ENCODE data around the gene SMARCAL1. TPM values are rescaled to one million over a fixed set of nuclear protein-coding genes. Genes with fewer than 3 reads are reported as not detected.

The SMARCAL1 gene
- total RNA-seq, 1 experiment from 2014 or later: 20.9 TPM

DNA sequence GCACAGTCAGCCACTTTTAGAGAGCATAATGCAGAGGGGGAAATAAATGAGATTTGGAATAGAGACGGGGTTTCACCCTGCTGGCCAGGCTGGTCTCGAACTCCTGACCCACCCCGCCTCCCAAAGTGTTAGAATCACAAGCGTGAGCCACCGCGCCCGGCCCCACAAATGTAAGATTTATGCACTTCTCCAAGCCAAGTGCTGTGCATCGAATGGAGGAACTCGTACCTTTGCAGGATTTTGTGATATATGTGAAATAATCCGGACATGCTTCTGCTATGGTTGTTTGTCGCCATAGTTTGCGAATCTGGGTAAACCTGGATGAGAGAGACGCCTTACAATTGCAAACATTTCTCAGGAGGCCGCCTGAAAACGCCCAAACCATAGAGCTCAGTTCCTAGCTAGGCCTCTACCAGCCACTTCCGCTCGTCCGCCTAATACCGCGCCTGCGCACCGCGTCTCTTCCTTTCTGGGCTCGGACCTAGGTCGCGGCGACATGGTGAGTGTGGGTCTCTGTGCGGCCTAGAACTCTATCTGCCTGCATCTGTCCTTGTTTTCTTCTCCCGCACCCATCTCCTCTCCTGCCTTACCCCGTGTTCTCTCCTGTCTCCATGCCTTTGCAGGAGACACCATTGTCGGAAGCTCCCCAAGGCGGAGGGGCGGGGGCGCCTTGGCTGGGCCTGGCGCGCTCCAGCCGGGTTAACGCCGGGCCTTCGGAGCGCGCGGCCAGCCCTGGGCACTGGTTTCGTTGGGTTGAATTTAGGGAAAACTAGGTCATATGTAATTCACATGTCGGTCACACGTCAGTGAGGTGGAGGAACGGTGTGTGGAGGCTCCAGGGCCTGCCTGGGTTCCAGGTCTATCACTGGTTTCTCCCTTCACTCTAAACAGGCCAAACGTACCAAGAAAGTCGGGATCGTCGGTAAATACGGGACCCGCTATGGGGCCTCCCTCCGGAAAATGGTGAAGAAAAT, 86.4 kb downstream of the SMARCAL1 start, which contains the start of gene RPL37A (continued):
- TF ChIP-seq NFE2L1 (CRISPR knock-in tag; IDR thresholded peaks at IDR 0.05) (peak; percentile 83), TCF7 (CRISPR knock-in tag; IDR thresholded peaks at IDR 0.05; ENCODE audit: low read depth) (peak; percentile 27; the same call in 1 of the 2 replicates), TEAD1 (CRISPR knock-in tag; IDR thresholded peaks at IDR 0.05) (peak; percentile 85), TEAD4 (CRISPR knock-in tag; IDR thresholded peaks at IDR 0.05) (0 out of 2 replicates have a peak, but pooled peaks have one; percentile 75), NR1H2 (CRISPR knock-in tag; IDR thresholded peaks at IDR 0.05) (no peak), ZNF317 (CRISPR knock-in tag; IDR thresholded peaks at IDR 0.05; ENCODE audit: borderline replicate concordance, low read depth) (peak; percentile 52), SP1 (CRISPR knock-in tag; conservative IDR thresholded peaks at IDR 0.05) (peak; percentile 50; the same call in 1 of the 2 replicates), ETV6 (CRISPR knock-in tag; IDR thresholded peaks at IDR 0.05) (peak; percentile 94), JAZF1 (CRISPR knock-in tag; IDR thresholded peaks at IDR 0.05) (no peak)
- TF ChIP-seq, protein P1, sequence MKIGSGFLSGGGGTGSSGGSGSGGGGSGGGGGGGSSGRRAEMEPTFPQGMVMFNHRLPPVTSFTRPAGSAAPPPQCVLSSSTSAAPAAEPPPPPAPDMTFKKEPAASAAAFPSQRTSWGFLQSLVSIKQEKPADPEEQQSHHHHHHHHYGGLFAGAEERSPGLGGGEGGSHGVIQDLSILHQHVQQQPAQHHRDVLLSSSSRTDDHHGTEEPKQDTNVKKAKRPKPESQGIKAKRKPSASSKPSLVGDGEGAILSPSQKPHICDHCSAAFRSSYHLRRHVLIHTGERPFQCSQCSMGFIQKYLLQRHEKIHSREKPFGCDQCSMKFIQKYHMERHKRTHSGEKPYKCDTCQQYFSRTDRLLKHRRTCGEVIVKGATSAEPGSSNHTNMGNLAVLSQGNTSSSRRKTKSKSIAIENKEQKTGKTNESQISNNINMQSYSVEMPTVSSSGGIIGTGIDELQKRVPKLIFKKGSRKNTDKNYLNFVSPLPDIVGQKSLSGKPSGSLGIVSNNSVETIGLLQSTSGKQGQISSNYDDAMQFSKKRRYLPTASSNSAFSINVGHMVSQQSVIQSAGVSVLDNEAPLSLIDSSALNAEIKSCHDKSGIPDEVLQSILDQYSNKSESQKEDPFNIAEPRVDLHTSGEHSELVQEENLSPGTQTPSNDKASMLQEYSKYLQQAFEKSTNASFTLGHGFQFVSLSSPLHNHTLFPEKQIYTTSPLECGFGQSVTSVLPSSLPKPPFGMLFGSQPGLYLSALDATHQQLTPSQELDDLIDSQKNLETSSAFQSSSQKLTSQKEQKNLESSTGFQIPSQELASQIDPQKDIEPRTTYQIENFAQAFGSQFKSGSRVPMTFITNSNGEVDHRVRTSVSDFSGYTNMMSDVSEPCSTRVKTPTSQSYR (CRISPR knock-in tag; IDR thresholded peaks at IDR 0.05): peak; percentile 44; the same call in 1 of the 2 replicates
- TF ChIP-seq, protein P2, sequence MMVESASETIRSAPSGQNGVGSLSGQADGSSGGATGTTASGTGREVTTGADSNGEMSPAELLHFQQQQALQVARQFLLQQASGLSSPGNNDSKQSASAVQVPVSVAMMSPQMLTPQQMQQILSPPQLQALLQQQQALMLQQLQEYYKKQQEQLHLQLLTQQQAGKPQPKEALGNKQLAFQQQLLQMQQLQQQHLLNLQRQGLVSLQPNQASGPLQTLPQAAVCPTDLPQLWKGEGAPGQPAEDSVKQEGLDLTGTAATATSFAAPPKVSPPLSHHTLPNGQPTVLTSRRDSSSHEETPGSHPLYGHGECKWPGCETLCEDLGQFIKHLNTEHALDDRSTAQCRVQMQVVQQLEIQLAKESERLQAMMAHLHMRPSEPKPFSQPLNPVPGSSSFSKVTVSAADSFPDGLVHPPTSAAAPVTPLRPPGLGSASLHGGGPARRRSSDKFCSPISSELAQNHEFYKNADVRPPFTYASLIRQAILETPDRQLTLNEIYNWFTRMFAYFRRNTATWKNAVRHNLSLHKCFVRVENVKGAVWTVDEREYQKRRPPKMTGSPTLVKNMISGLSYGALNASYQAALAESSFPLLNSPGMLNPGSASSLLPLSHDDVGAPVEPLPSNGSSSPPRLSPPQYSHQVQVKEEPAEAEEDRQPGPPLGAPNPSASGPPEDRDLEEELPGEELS (CRISPR knock-in tag; IDR thresholded peaks at IDR 0.05): peak; percentile 52; the same call in 1 of the 2 replicates
- TF ChIP-seq, protein P3, sequence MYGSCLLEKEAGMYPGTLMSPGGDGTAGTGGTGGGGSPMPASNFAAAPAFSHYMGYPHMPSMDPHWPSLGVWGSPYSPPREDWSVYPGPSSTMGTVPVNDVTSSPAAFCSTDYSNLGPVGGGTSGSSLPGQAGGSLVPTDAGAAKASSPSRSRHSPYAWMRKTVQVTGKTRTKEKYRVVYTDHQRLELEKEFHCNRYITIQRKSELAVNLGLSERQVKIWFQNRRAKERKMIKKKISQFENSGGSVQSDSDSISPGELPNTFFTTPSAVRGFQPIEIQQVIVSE (CRISPR knock-in tag; IDR thresholded peaks at IDR 0.05; ENCODE audit: borderline replicate concordance): no peak
- TF ChIP-seq, protein P4, sequence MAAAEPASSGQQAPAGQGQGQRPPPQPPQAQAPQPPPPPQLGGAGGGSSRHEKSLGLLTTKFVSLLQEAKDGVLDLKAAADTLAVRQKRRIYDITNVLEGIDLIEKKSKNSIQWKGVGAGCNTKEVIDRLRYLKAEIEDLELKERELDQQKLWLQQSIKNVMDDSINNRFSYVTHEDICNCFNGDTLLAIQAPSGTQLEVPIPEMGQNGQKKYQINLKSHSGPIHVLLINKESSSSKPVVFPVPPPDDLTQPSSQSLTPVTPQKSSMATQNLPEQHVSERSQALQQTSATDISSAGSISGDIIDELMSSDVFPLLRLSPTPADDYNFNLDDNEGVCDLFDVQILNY (CRISPR knock-in tag; IDR thresholded peaks at IDR 0.05): no peak
- TF ChIP-seq, protein P5, sequence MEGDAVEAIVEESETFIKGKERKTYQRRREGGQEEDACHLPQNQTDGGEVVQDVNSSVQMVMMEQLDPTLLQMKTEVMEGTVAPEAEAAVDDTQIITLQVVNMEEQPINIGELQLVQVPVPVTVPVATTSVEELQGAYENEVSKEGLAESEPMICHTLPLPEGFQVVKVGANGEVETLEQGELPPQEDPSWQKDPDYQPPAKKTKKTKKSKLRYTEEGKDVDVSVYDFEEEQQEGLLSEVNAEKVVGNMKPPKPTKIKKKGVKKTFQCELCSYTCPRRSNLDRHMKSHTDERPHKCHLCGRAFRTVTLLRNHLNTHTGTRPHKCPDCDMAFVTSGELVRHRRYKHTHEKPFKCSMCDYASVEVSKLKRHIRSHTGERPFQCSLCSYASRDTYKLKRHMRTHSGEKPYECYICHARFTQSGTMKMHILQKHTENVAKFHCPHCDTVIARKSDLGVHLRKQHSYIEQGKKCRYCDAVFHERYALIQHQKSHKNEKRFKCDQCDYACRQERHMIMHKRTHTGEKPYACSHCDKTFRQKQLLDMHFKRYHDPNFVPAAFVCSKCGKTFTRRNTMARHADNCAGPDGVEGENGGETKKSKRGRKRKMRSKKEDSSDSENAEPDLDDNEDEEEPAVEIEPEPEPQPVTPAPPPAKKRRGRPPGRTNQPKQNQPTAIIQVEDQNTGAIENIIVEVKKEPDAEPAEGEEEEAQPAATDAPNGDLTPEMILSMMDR (IDR thresholded peaks at IDR 0.05): no peak
- TF ChIP-seq, protein P6, sequence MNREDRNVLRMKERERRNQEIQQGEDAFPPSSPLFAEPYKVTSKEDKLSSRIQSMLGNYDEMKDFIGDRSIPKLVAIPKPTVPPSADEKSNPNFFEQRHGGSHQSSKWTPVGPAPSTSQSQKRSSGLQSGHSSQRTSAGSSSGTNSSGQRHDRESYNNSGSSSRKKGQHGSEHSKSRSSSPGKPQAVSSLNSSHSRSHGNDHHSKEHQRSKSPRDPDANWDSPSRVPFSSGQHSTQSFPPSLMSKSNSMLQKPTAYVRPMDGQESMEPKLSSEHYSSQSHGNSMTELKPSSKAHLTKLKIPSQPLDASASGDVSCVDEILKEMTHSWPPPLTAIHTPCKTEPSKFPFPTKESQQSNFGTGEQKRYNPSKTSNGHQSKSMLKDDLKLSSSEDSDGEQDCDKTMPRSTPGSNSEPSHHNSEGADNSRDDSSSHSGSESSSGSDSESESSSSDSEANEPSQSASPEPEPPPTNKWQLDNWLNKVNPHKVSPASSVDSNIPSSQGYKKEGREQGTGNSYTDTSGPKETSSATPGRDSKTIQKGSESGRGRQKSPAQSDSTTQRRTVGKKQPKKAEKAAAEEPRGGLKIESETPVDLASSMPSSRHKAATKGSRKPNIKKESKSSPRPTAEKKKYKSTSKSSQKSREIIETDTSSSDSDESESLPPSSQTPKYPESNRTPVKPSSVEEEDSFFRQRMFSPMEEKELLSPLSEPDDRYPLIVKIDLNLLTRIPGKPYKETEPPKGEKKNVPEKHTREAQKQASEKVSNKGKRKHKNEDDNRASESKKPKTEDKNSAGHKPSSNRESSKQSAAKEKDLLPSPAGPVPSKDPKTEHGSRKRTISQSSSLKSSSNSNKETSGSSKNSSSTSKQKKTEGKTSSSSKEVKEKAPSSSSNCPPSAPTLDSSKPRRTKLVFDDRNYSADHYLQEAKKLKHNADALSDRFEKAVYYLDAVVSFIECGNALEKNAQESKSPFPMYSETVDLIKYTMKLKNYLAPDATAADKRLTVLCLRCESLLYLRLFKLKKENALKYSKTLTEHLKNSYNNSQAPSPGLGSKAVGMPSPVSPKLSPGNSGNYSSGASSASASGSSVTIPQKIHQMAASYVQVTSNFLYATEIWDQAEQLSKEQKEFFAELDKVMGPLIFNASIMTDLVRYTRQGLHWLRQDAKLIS (CRISPR knock-in tag; IDR thresholded peaks at IDR 0.05; ENCODE audit: borderline replicate concordance): peak; percentile 60
- TF ChIP-seq, protein P7, sequence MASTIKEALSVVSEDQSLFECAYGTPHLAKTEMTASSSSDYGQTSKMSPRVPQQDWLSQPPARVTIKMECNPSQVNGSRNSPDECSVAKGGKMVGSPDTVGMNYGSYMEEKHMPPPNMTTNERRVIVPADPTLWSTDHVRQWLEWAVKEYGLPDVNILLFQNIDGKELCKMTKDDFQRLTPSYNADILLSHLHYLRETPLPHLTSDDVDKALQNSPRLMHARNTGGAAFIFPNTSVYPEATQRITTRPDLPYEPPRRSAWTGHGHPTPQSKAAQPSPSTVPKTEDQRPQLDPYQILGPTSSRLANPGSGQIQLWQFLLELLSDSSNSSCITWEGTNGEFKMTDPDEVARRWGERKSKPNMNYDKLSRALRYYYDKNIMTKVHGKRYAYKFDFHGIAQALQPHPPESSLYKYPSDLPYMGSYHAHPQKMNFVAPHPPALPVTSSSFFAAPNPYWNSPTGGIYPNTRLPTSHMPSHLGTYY (CRISPR knock-in tag; IDR thresholded peaks at IDR 0.05): no peak; the same call in 1 of the 2 replicates
- TF ChIP-seq, protein P8, sequence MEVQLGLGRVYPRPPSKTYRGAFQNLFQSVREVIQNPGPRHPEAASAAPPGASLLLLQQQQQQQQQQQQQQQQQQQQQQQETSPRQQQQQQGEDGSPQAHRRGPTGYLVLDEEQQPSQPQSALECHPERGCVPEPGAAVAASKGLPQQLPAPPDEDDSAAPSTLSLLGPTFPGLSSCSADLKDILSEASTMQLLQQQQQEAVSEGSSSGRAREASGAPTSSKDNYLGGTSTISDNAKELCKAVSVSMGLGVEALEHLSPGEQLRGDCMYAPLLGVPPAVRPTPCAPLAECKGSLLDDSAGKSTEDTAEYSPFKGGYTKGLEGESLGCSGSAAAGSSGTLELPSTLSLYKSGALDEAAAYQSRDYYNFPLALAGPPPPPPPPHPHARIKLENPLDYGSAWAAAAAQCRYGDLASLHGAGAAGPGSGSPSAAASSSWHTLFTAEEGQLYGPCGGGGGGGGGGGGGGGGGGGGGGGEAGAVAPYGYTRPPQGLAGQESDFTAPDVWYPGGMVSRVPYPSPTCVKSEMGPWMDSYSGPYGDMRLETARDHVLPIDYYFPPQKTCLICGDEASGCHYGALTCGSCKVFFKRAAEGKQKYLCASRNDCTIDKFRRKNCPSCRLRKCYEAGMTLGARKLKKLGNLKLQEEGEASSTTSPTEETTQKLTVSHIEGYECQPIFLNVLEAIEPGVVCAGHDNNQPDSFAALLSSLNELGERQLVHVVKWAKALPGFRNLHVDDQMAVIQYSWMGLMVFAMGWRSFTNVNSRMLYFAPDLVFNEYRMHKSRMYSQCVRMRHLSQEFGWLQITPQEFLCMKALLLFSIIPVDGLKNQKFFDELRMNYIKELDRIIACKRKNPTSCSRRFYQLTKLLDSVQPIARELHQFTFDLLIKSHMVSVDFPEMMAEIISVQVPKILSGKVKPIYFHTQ (CRISPR knock-in tag; IDR thresholded peaks at IDR 0.05): 0 out of 2 replicates have a peak, but pooled peaks have one; percentile 32
- TF ChIP-seq, protein P9, sequence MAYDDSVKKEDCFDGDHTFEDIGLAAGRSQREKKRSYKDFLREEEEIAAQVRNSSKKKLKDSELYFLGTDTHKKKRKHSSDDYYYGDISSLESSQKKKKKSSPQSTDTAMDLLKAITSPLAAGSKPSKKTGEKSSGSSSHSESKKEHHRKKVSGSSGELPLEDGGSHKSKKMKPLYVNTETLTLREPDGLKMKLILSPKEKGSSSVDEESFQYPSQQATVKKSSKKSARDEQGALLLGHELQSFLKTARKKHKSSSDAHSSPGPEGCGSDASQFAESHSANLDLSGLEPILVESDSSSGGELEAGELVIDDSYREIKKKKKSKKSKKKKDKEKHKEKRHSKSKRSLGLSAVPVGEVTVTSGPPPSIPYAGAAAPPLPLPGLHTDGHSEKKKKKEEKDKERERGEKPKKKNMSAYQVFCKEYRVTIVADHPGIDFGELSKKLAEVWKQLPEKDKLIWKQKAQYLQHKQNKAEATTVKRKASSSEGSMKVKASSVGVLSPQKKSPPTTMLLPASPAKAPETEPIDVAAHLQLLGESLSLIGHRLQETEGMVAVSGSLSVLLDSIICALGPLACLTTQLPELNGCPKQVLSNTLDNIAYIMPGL (CRISPR knock-in tag; IDR thresholded peaks at IDR 0.05): peak; percentile 80
